PC-3 (cell line): ENCODE results near the gene ZMIZ1.

Experiments
- CTCF ChIP-seq: fragments of 300-600 bp; sonication (generic); conservative IDR thresholded peaks from 2 replicates; pipeline ENCODE4 v1.5.1; 2017; ENCODE audit warnings: antibody characterized with exemption, low read depth, mild to moderate bottlenecking, low read length
- EZH2 ChIP-seq: fragments of 300-600 bp; sonication (generic); IDR thresholded peaks from one replicate; pipeline ENCODE4 v1.6.1; 2017; ENCODE audit warnings: antibody characterized with exemption, mild to moderate bottlenecking, low read length; ENCODE audit not compliant: unreplicated experiment
- EZH2phosphoT487 ChIP-seq: fragments of 300-600 bp; sonication (generic); IDR thresholded peaks from 2 replicates; pipeline ENCODE4 v1.6.1; 2018; ENCODE audit warnings: mild to moderate bottlenecking, antibody characterized with exemption, low read length, borderline replicate concordance

- no peak for TF ChIP-seq CTCF
- TF ChIP-seq EZH2, result no peak
- TF ChIP-seq EZH2phosphoT487, result no peak
Measured at GRCh38 chr10:79315602-79315920, 246.8 kb downstream of the ZMIZ1 start.
